ENCODE results near the gene IKZF3. TPM values are rescaled to one million over a fixed set of nuclear protein-coding genes. Genes with fewer than 3 reads are reported as not detected.

IKZF3 gene
- total and polyA plus RNA-seq, 10 of the 15 experiments (the other 5 are each of a cell fraction or from before 2014, with no cell fraction given) = 5.5 to 98.2 (median 47.6) TPM

- H3K79me2 ChIP-seq (ENCODE audit: control insufficient read depth, insufficient read depth, low read length) = peaks cover 31% of the 10 kb centered on the region
- H3K4me2 ChIP-seq (ENCODE audit: control insufficient read depth, insufficient read depth) = no peak overlapping the region
- no peaks in the 10 kb centered on the region for H3K9me3 ChIP-seq (replicated peaks; ENCODE audit: control insufficient read depth, insufficient read depth, low read length)
- ChIA-PET RAD21 (ENCODE audit: unreplicated experiment) (no interaction called here), CTCF (interaction anchor here (1.2 to 1.6 kb wide), 3 partner anchors 10 to 28 kb away, joined by 3 to 6 read pairs (median 3); no protein-coding TSS in a partner anchor), POLR2A (interaction anchor here (0.5 kb wide), 1 partner anchor 30 kb away, joined by 6 read pairs; no protein-coding TSS in a partner anchor), SMC1A (ENCODE audit: uncharacterized antibody, unreplicated experiment) (interaction anchor here (1.3 to 4.7 kb wide), 2 partner anchors 9 to 10 kb away, joined by 4 to 35 read pairs; no protein-coding TSS in a partner anchor)
- H3K4me1 ChIP-seq (ENCODE audit: control insufficient read depth, insufficient read depth, low read length) = peaks cover 9% of the 10 kb centered on the region; the same call in 1 of the 2 replicates
- WGBS (ENCODE audit: insufficient coverage, insufficient replicate concordance, low lambda C conversion rate, missing lambda C conversion rate) = 65% methylated on average over 4 of the region's 4 CpGs
- FAIRE-seq = no peak
- H3K36me3 ChIP-seq (ENCODE audit: control insufficient read depth in 2 of 2, insufficient read depth in 2 of 2, low read length in 1 of 2) = peaks cover 4 to 23% of the 10 kb centered on the region in 2 experiments
- BruUV-seq (replicated peaks) = no TSS peak
- H3K27me3 ChIP-seq (replicated peaks in 1 of 2; ENCODE audit: control insufficient read depth in 2 of 2, insufficient read depth in 2 of 2, low read length in 1 of 2) = no peaks in the 10 kb centered on the region
- no peak overlapping the region for H2AFZ ChIP-seq (ENCODE audit: control insufficient read depth, low read depth, low read length)
- no peak for DNase-seq (ENCODE audit: low read depth, low spot score)
- no peak overlapping the region for H3K9ac ChIP-seq (ENCODE audit: control insufficient read depth, insufficient read depth, low read length)
- ATAC-seq = no peak
- no peaks in the 10 kb centered on the region for H4K20me1 ChIP-seq (ENCODE audit: control insufficient read depth, insufficient read depth)
- in situ Hi-C loops (cut with MboI) (no loop called here), intact Hi-C loops (cut with micrococcal nuclease; ENCODE audit: unreplicated experiment) (no loop called here)
- no peak overlapping the region for H3K4me3 ChIP-seq
- no peak overlapping the region for H3K27ac ChIP-seq (ENCODE audit: control insufficient read depth, insufficient read depth)
- TF ChIP-seq POLR2A (IDR thresholded peaks at IDR 0.05; ENCODE audit: low read depth, low read length) (no peak), E4F1 (IDR thresholded peaks at IDR 0.05; ENCODE audit: borderline replicate concordance, partially characterized antibody) (no peak), ZNF687 (IDR thresholded peaks at IDR 0.05) (no peak), EED (IDR thresholded peaks at IDR 0.05; ENCODE audit: low read depth) (no peak), PAX5 (IDR thresholded peaks at IDR 0.05; ENCODE audit: borderline replicate concordance, low read depth, low read length) (no peak), USF1 (IDR thresholded peaks at IDR 0.05; ENCODE audit: borderline replicate concordance, extremely low read length, insufficient read depth, low read depth, low read length) (no peak), MTA2 (IDR thresholded peaks at IDR 0.05; ENCODE audit: low read depth) (no peak), PKNOX1 (IDR thresholded peaks at IDR 0.05) (no peak), SUZ12 (IDR thresholded peaks at IDR 0.05; ENCODE audit: unreplicated experiment) (no peak), RELB (IDR thresholded peaks at IDR 0.05; ENCODE audit: low read depth) (no peak)
Observed at GRCh38 chr17:39810939-39811728, 53.0 kb downstream of the IKZF3 start.
